ENCODE measurements around the gene CDH4.

DNA sequence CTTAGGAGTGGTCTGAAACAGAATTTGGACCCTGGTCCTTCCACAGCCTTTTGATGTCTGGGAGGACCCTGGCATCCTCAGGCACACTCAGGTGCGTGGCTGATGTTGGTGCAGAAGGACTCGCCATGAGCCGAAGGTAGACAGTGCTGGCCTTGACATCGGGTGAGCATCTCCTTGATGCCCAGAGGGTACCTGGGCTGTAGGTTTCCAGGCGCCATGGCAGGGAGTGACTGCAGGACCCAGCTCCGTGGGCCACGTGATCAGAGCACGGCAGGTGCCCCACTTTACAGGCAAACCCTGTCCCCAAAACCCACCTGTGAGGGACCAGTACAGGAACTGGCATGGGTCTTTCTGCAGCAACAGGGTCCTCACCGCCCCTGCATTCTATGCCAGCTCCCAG, 319.2 kb downstream of the CDH4 start:
- no peak for TF ChIP-seq POLR2AphosphoS5 (IDR thresholded peaks at IDR 0.05; ENCODE audit: low read depth, low read length)
- TF ChIP-seq TAF1 (IDR thresholded peaks at IDR 0.05; ENCODE audit: low read depth, low read length): no peak
- TF ChIP-seq FOSL1 (IDR thresholded peaks at IDR 0.05; ENCODE audit: insufficient read depth, low read depth, low read length): no peak
- TF ChIP-seq, protein P1, sequence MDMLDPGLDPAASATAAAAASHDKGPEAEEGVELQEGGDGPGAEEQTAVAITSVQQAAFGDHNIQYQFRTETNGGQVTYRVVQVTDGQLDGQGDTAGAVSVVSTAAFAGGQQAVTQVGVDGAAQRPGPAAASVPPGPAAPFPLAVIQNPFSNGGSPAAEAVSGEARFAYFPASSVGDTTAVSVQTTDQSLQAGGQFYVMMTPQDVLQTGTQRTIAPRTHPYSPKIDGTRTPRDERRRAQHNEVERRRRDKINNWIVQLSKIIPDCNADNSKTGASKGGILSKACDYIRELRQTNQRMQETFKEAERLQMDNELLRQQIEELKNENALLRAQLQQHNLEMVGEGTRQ (IDR thresholded peaks at IDR 0.05; ENCODE audit: low read length): no peak
- TF ChIP-seq, protein P2, sequence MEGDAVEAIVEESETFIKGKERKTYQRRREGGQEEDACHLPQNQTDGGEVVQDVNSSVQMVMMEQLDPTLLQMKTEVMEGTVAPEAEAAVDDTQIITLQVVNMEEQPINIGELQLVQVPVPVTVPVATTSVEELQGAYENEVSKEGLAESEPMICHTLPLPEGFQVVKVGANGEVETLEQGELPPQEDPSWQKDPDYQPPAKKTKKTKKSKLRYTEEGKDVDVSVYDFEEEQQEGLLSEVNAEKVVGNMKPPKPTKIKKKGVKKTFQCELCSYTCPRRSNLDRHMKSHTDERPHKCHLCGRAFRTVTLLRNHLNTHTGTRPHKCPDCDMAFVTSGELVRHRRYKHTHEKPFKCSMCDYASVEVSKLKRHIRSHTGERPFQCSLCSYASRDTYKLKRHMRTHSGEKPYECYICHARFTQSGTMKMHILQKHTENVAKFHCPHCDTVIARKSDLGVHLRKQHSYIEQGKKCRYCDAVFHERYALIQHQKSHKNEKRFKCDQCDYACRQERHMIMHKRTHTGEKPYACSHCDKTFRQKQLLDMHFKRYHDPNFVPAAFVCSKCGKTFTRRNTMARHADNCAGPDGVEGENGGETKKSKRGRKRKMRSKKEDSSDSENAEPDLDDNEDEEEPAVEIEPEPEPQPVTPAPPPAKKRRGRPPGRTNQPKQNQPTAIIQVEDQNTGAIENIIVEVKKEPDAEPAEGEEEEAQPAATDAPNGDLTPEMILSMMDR (IDR thresholded peaks at IDR 0.05; ENCODE audit: control extremely low read depth in 1 of 3, insufficient read depth in 1 of 3, low read depth in 1 of 3, low read length in 3 of 3): no peak
- no peak for TF ChIP-seq SIN3A (conservative IDR thresholded peaks at IDR 0.05 in 1 of 2, IDR thresholded peaks at IDR 0.05 in 1 of 2; ENCODE audit: low read depth in 1 of 2, low read length in 2 of 2)
- TF ChIP-seq EP300 (IDR thresholded peaks at IDR 0.05; ENCODE audit: borderline replicate concordance in 1 of 2, low read depth in 2 of 2, low read length in 2 of 2): no peak
- TF ChIP-seq EZH2 (IDR thresholded peaks at IDR 0.05; ENCODE audit: low read depth, low read length, severe bottlenecking): no peak
- TF ChIP-seq POLR2A (IDR thresholded peaks at IDR 0.05; ENCODE audit: control extremely low read depth in 1 of 2, low read depth in 2 of 2, low read length in 2 of 2): no peak
- TF ChIP-seq ZNF274 (IDR thresholded peaks at IDR 0.05; ENCODE audit: borderline replicate concordance, extremely low read depth, low read length): no peak
- TF ChIP-seq SAP30 (IDR thresholded peaks at IDR 0.05; ENCODE audit: insufficient read depth, insufficient replicate concordance, low read length): no peak
- TF ChIP-seq RAD21 (IDR thresholded peaks at IDR 0.05 in 1 of 2, conservative IDR thresholded peaks at IDR 0.05 in 1 of 2; ENCODE audit: low read depth in 2 of 2, low read length in 2 of 2): no peak

All from H1 (cell line).